ENCODE data around the gene CDA.

- TF ChIP-seq POLR2A (IDR thresholded peaks at IDR 0.05) (no peak), CTCF (IDR thresholded peaks at IDR 0.05) (no peak)
These were observed 43.5 kb downstream of the CDA start for GRCh38 chr1:20632386-20632785.

Data from upper lobe of left lung (tissue), 4 donors.